Bronchial epithelial cell (primary cell): ENCODE measurements around the gene DENND2C. TPM values are rescaled to one million over a fixed set of nuclear protein-coding genes. Genes with fewer than 3 reads are reported as not detected.

Experiments
- DNase-seq: peaks from one replicate; pipeline ENCODE4 v3.0.0-alpha.2; 2010; ENCODE audit warnings: low read depth
- FAIRE-seq: peaks from 2 replicates; lab custom pipeline; 2011; peaks lifted over from hg19 to GRCh38; lab: Jason Lieb, UNC
- H3K27me3 ChIP-seq: 2 replicates; pipeline ENCODE4 v1.5.1; 2011; ENCODE audit warnings: low read length; ENCODE audit not compliant: control insufficient read depth, insufficient read depth
- H3K36me3 ChIP-seq: 2 replicates; pipeline ENCODE4 v1.5.1; 2011; ENCODE audit warnings: low read length; ENCODE audit not compliant: control insufficient read depth, insufficient read depth
- H3K4me3 ChIP-seq: 2 replicates; pipeline ENCODE4 v1.5.1; 2011; ENCODE audit warnings: mild to moderate bottlenecking, low read depth, low read length, control low read depth
- CTCF ChIP-seq: IDR thresholded peaks from 2 replicates; pipeline ENCODE4 v1.5.1; 2011; ENCODE audit warnings: mild to moderate bottlenecking, moderate library complexity, low read length, control low read depth, inconsistent platforms; ENCODE audit not compliant: insufficient read depth, severe bottlenecking
- total RNA-seq: library from RNA; depleted of rRNA; stranded (reverse); fragments of >200 nt; gene quantifications from 2 replicates; pipeline ENCODE4 v1.2.1, GENCODE V29; 2014

DENND2C gene
- total RNA-seq, 1 donor from 2014 or later = 18.2 TPM

GRCh38 chr1:114701931-114702330, 32.1 kb upstream of the DENND2C start:
- Histone ChIP-seq H3K36me3 (peaks cover 1% of the 10 kb centered on the region), H3K27me3 (no peaks in the 10 kb centered on the region), H3K4me3 (no peak overlapping the region)
- DNase-seq (no peak), FAIRE-seq (no peak)
- TF ChIP-seq CTCF = no peak

GRCh38 chr1:114700036-114700600, 30.3 kb upstream of the DENND2C start:
- H3K36me3 ChIP-seq = no peaks in the 10 kb centered on the region
- DNase-seq (no peak), FAIRE-seq (no peak)
- no peak for TF ChIP-seq CTCF
- no peaks in the 10 kb centered on the region for H3K27me3 ChIP-seq
- H3K4me3 ChIP-seq = no peak overlapping the region

- DNase-seq (no peak), FAIRE-seq (no peak)
- Histone ChIP-seq H3K36me3 (no peaks in the 10 kb centered on the region), H3K27me3 (no peaks in the 10 kb centered on the region), H3K4me3 (no peak overlapping the region)
- no peak for TF ChIP-seq CTCF
Measured at GRCh38 chr1:114696810-114697209, 27.0 kb upstream of the DENND2C start.

GRCh38 chr1:114695430-114696058, 25.7 kb upstream of the DENND2C start, which contains the start of gene AMPD1:
AMPD1 (minus strand) TSS chr1:114695546; CDS start chr1:114695471, 75 bp downstream.
- H3K36me3 ChIP-seq = no peaks in the 10 kb centered on the region
- TF ChIP-seq CTCF = no peak
- H3K27me3 ChIP-seq = no peaks in the 10 kb centered on the region
- DNase-seq = peak; percentile 56
- H3K4me3 ChIP-seq = no peak within 1 kb of the TSS
- no peak for FAIRE-seq

- no peak for TF ChIP-seq CTCF
- no peaks in the 10 kb centered on the region for H3K36me3 ChIP-seq
- FAIRE-seq (no peak), DNase-seq (no peak)
- H3K4me3 ChIP-seq = no peak overlapping the region
- no peaks in the 10 kb centered on the region for H3K27me3 ChIP-seq
Measured at GRCh38 chr1:114694540-114695310, 24.9 kb upstream of the DENND2C start.
